GM18498 (cell line): Measurements from ENCODE around the gene EIF4A3.
"Not testable (repeated sequence)": the region's sequence is repeated elsewhere in the genome, so short reads cannot be mapped to it uniquely, and the experiment has no call there.

Source experiments
- ATAC-seq: cut with Tn5 transposase; IDR thresholded peaks from one replicate; pipeline ENCODE4 v1.9.1; 2021; ENCODE audit warnings: mild to moderate bottlenecking, moderate library complexity; ENCODE audit not compliant: unreplicated experiment

Gene EIF4A3

DNA sequence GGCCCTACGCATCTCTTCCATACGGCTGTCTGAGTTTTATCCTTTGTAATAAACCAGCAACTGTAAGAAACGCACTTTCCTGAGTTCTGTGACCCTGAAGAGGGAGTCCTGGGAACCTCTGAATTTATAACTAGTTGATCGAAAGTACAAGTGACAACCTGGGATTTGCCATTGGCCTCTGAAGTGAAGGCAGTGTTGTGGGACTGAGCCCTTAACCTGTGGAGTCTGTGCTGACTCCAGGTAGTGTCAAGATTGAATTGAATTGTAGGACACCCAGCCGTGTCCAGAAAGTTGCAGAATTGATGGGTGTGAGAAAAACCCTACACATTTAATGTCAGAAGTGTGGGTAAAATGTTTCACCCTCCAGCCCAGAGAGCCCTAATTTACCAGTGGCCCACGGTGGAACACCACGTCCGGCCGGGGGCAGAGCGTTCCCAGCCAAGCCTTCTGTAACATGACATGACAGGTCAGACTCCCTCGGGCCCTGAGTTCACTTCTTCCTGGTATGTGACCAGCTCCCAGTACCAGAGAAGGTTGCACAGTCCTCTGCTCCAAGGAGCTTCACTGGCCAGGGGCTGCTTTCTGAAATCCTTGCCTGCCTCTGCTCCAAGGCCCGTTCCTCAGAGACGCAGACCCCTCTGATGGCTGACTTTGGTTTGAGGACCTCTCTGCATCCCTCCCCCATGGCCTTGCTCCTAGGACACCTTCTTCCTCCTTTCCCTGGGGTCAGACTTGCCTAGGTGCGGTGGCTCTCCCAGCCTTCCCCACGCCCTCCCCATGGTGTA, 44.1 kb downstream of the EIF4A3 start:
- ATAC-seq, result no peak

- ATAC-seq, result no peak
Observed at GRCh38 chr17:80101946-80102663, 44.8 kb downstream of the EIF4A3 start.

- peak; percentile 84 for ATAC-seq
Observed at GRCh38 chr17:80101011-80101945, 45.6 kb downstream of the EIF4A3 start, which contains the start of gene GAA. GAA (plus strand) TSS chr17:80101581; CDS start chr17:80104587, 3,006 bp downstream.

GRCh38 chr17:80100035-80100323, 46.9 kb downstream of the EIF4A3 start:
- ATAC-seq, result no peak

GRCh38 chr17:80099291-80100034, 47.5 kb downstream of the EIF4A3 start:
- no peak for ATAC-seq

- ATAC-seq, result no peak
Observed at GRCh38 chr17:80097844-80098691, 48.9 kb downstream of the EIF4A3 start.

- ATAC-seq, result no peak
Observed at GRCh38 chr17:80097127-80097621, 49.8 kb downstream of the EIF4A3 start.

- ATAC-seq, result no peak
Observed at GRCh38 chr17:80096561-80097021, 50.3 kb downstream of the EIF4A3 start.

GRCh38 chr17:80095844-80096475, 51.0 kb downstream of the EIF4A3 start:
- no peak for ATAC-seq

- no peak for ATAC-seq
Observed at GRCh38 chr17:80095038-80095843, 51.7 kb downstream of the EIF4A3 start.

DNA sequence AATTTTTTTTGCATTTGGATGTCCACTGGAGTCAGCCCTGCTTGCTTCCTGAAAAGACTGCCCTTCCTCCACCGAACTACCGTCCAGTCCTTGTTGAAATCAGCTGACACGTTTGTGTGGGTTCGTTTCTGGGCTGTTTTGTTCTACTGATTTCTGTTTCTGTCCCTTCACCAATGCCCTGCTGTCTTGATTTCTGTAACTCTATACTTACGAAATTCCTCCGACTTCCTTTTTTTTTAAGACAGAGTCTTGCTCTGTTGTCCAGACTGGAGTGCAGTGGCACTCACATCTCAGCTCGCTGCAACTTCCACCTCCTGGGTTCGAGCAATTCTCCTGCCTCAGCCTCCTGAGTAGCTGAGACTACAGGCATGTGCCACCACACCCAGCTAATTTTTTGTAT, 54.0 kb downstream of the EIF4A3 start:
- no peak for ATAC-seq

GRCh38 chr17:80091376-80091775, 55.6 kb downstream of the EIF4A3 start:
- no peak for ATAC-seq

DNA sequence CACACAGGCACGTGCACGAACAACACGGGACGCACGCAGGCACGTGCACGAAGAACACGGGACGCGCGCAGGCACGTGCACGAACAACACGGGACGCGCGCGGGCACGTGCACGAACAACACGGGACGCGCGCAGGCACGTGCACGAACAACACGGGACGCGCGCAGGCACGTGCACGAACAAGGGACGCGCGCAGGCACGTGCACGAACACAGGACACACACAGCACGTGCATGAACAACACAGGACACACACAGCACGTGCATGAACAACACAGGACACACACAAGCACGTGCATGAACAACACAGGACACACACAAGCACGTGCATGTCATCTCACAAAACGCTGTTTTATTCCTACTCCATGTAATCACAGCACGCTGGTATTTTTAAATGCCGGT, 56.8 kb downstream of the EIF4A3 start:
- not testable (repeated sequence) for ATAC-seq

- no peak for ATAC-seq
Observed at GRCh38 chr17:80089762-80090161, 57.2 kb downstream of the EIF4A3 start.

- ATAC-seq, result no peak
Observed at GRCh38 chr17:80087346-80088265, 59.3 kb downstream of the EIF4A3 start.

- no peak for ATAC-seq
Observed at GRCh38 chr17:80086616-80087015, 60.3 kb downstream of the EIF4A3 start.

GRCh38 chr17:80086081-80086480, 60.8 kb downstream of the EIF4A3 start:
- ATAC-seq, result no peak
